Measurements from ENCODE around the gene CCDC180. TPM values are rescaled to one million over a fixed set of nuclear protein-coding genes. Genes with fewer than 3 reads are reported as not detected.

CCDC180 gene
- total RNA-seq, 1 donor from 2014 or later, result 13.1 TPM

DNA sequence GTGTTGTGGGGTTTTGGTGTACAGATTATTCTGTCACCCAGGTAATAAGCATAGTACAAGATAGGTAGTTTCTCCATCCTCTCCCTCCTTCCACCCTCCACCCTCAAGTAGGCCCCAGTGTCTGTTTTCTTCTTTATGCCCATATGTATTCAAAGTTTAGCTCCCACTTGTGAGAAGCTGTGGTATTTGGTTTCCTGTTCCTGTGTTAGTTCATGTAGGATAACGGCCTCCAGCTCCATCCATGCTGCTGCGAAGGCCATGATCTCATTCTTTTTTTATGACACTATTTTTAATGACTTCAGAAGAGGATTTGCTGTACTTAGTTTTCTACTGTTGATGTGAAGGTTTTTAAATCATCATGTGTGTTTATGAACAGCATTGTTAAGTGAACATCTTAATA is 11.9 kb downstream of the CCDC180 start:
- no peaks in the 10 kb centered on the region for H3K4me1 Mint-ChIP-seq (ENCODE audit: low read depth, unreplicated experiment)
- no peak overlapping the region for H3K27ac Mint-ChIP-seq (ENCODE audit: unreplicated experiment)
- TF ChIP-seq, protein P1, sequence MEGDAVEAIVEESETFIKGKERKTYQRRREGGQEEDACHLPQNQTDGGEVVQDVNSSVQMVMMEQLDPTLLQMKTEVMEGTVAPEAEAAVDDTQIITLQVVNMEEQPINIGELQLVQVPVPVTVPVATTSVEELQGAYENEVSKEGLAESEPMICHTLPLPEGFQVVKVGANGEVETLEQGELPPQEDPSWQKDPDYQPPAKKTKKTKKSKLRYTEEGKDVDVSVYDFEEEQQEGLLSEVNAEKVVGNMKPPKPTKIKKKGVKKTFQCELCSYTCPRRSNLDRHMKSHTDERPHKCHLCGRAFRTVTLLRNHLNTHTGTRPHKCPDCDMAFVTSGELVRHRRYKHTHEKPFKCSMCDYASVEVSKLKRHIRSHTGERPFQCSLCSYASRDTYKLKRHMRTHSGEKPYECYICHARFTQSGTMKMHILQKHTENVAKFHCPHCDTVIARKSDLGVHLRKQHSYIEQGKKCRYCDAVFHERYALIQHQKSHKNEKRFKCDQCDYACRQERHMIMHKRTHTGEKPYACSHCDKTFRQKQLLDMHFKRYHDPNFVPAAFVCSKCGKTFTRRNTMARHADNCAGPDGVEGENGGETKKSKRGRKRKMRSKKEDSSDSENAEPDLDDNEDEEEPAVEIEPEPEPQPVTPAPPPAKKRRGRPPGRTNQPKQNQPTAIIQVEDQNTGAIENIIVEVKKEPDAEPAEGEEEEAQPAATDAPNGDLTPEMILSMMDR (IDR thresholded peaks at IDR 0.05; ENCODE audit: partially characterized antibody, unreplicated experiment), result no peak
- peaks cover 1% of the 10 kb centered on the region for H3K9me3 Mint-ChIP-seq (ENCODE audit: unreplicated experiment)
- DNase-seq, result no peak
- H3K36me3 Mint-ChIP-seq (ENCODE audit: unreplicated experiment), result peaks cover 5% of the 10 kb centered on the region
- peaks cover 3% of the 10 kb centered on the region for H3K27me3 Mint-ChIP-seq (ENCODE audit: unreplicated experiment)
- H3K4me3 Mint-ChIP-seq (ENCODE audit: unreplicated experiment), result no peak overlapping the region

DNA sequence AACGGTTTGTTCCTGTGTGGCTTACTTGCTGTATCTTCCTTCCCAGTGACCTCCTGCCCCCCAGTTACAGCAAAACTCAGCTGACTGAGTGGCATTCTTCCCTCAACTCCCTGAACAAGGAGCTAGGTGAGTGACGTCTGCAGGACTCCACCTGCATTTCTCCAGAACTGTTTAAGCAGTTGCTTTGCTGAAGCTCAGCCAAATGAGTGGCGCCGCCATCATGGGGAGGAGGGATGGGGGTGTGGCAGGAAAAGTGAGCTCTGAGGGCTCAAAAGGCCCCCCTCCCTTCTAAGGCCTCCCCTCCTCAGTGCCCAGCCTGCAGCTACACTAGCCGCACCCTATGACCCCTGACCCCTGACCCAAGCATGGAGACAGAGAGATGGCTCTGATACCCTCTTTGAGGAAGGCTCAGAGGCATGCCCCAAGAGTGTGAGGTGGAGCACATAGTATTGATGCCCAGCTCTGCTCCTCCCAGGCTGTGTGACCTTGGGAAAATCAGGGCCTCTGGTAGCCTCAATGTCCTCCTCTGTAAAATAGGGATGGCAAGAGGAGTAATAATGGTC is 12.7 kb downstream of the CCDC180 start:
- no peak overlapping the region for H3K27ac Mint-ChIP-seq (ENCODE audit: unreplicated experiment)

DNA sequence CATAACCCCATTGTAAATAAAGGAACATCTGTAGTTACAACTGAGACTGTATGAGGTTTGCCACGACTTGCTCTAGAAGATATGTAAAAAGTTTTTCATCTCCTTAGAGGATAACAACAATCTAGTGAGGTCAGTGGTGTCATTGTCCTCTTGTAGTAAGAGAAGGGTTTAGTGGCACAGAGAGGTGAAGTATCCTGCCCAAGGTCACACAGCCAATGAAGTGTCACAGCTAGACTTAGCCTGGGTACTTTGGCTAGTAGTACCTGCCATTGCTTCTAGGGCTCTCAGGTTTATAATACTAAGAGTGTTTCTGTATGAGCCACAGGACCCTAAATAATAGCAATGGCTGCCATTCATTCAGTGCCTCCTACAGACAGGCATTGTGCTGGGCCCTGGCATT is 13.8 kb downstream of the CCDC180 start:
- Mint-ChIP-seq H3K27me3 (ENCODE audit: unreplicated experiment) (peaks cover 3% of the 10 kb centered on the region), H3K4me3 (ENCODE audit: unreplicated experiment) (no peak overlapping the region), H3K9me3 (ENCODE audit: unreplicated experiment) (peaks cover 1% of the 10 kb centered on the region), H3K36me3 (ENCODE audit: unreplicated experiment) (no peaks in the 10 kb centered on the region), H3K4me1 (ENCODE audit: low read depth, unreplicated experiment) (no peaks in the 10 kb centered on the region), H3K27ac (ENCODE audit: unreplicated experiment) (no peak overlapping the region)
- DNase-seq, result no peak
- TF ChIP-seq, protein P1 (IDR thresholded peaks at IDR 0.05; ENCODE audit: partially characterized antibody, unreplicated experiment), result no peak

More for the DNA sequence above, 12.7 kb downstream of the CCDC180 start:
- TF ChIP-seq, protein P1 (IDR thresholded peaks at IDR 0.05; ENCODE audit: partially characterized antibody, unreplicated experiment), result no peak
- Mint-ChIP-seq H3K36me3 (ENCODE audit: unreplicated experiment) (peaks cover 3% of the 10 kb centered on the region), H3K27me3 (ENCODE audit: unreplicated experiment) (peaks cover 3% of the 10 kb centered on the region), H3K4me1 (ENCODE audit: low read depth, unreplicated experiment) (no peaks in the 10 kb centered on the region), H3K4me3 (ENCODE audit: unreplicated experiment) (no peak overlapping the region), H3K9me3 (ENCODE audit: unreplicated experiment) (peaks cover 1% of the 10 kb centered on the region)
- DNase-seq, result no peak

DNA sequence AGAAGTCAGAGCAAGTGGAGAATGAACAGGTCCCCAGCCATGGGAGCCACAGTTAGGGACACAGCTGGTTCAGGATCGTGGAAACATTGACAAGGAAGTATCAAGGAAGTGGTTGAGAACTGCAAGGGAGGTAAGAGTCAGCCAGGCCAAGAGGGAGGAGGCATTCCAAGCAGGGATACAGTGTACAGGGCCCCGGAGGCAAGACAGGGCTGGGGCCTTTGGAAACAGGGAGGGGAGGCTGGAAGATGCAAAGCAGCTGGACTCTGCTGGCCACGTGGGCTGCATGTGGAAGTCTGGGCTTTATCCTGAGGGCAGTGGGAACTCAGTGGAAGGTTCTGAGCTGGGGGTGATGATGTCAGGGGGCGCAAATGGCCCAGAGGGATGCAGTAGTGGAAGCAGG is 14.2 kb downstream of the CCDC180 start:
- Mint-ChIP-seq H3K4me1 (ENCODE audit: low read depth, unreplicated experiment) (no peaks in the 10 kb centered on the region), H3K27me3 (ENCODE audit: unreplicated experiment) (peaks cover 3% of the 10 kb centered on the region), H3K9me3 (ENCODE audit: unreplicated experiment) (peaks cover 1% of the 10 kb centered on the region), H3K36me3 (ENCODE audit: unreplicated experiment) (no peaks in the 10 kb centered on the region), H3K27ac (ENCODE audit: unreplicated experiment) (no peak overlapping the region), H3K4me3 (ENCODE audit: unreplicated experiment) (no peak overlapping the region)
- TF ChIP-seq, protein P1 (IDR thresholded peaks at IDR 0.05; ENCODE audit: partially characterized antibody, unreplicated experiment), result no peak
- no peak for DNase-seq

DNA sequence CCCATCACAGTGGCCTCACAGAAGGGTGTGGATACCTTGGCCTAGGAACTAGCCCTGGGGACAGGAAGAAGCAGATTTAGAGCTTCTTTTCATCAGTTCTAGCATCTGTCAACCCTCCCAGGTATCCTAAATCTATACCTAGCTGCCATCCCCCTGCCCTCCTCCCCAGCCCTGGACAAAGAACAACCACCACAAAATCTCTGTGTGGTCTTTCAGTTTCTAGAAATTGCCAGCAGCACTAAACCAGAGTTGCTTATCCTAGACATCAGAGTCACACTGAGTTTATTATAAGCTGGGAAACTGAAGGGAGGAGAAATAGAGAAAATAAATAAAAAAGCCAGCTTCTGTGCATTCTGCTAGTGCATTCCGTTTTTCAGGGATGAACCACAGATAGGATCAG is 14.6 kb downstream of the CCDC180 start:
- Mint-ChIP-seq H3K4me3 (ENCODE audit: unreplicated experiment) (no peak overlapping the region), H3K36me3 (ENCODE audit: unreplicated experiment) (no peaks in the 10 kb centered on the region), H3K27me3 (ENCODE audit: unreplicated experiment) (peaks cover 3% of the 10 kb centered on the region), H3K9me3 (ENCODE audit: unreplicated experiment) (peaks cover 1% of the 10 kb centered on the region), H3K27ac (ENCODE audit: unreplicated experiment) (no peak overlapping the region), H3K4me1 (ENCODE audit: low read depth, unreplicated experiment) (no peaks in the 10 kb centered on the region)
- no peak for DNase-seq
- TF ChIP-seq, protein P1 (IDR thresholded peaks at IDR 0.05; ENCODE audit: partially characterized antibody, unreplicated experiment), result no peak

Data from glutamatergic neuron (in vitro differentiated cells).